MM.1S (cell line): ENCODE measurements around the gene MOXD1.

Experiments
- CTCF ChIP-seq: fragments of 300-600 bp; sonication (generic); IDR thresholded peaks from 2 replicates; pipeline ENCODE4 v1.5.1; 2016; ENCODE audit warnings: antibody characterized with exemption, low read length, mixed read lengths
- EZH2 ChIP-seq: fragments of 300-600 bp; sonication (generic); optimal IDR thresholded peaks from 2 replicates; pipeline ENCODE3; 2017; ENCODE audit warnings: low read depth, mild to moderate bottlenecking, antibody characterized with exemption, low read length, mixed read lengths

GRCh38 chr6:132348231-132348630, 53.0 kb downstream of the MOXD1 start:
- no peak for TF ChIP-seq CTCF
- no peak for TF ChIP-seq EZH2
